ENCODE data around the gene GDPD2. TPM values are rescaled to one million over a fixed set of nuclear protein-coding genes. Genes with fewer than 3 reads are reported as not detected.

The GDPD2 gene
- total RNA-seq, 4 donors from 2014 or later = 0.21 TPM; not detected in 3

- Histone ChIP-seq H3K36me3 (no peaks in the 10 kb centered on the region), H3K9me3 (no peaks in the 10 kb centered on the region), H3K4me3 (no peak overlapping the region), H3K27me3 (peaks cover 2 to 14% of the 10 kb centered on the region in 2 donors), H3K4me1 (peaks cover 0 to 6% of the 10 kb centered on the region in 2 donors), H3K27ac (no peak overlapping the region)
- DNase-seq = no peak
- no peak for TF ChIP-seq CTCF (IDR thresholded peaks at IDR 0.05)
- intact Hi-C loops (cut with DNase I; ENCODE audit: low total_unique reads) = no loop called here
Measured at GRCh38 chrX:70444946-70445656, 22.0 kb downstream of the GDPD2 start.

GRCh38 chrX:70445951-70446350 lies 22.8 kb downstream of the GDPD2 start:
- Histone ChIP-seq H3K27me3 (peaks cover 2 to 14% of the 10 kb centered on the region in 2 donors), H3K4me3 (no peak overlapping the region), H3K36me3 (no peaks in the 10 kb centered on the region), H3K27ac (no peak overlapping the region), H3K4me1 (peaks cover 0 to 6% of the 10 kb centered on the region in 2 donors), H3K9me3 (no peaks in the 10 kb centered on the region)
- no peak for DNase-seq
- TF ChIP-seq POLR2A (IDR thresholded peaks at IDR 0.05) = no peak
- TF ChIP-seq CTCF (IDR thresholded peaks at IDR 0.05) = no peak
- intact Hi-C loops (cut with DNase I; ENCODE audit: low total_unique reads) = no loop called here

- Histone ChIP-seq H3K27me3 (peaks cover 2 to 14% of the 10 kb centered on the region in 2 donors), H3K27ac (no peak overlapping the region), H3K9me3 (no peaks in the 10 kb centered on the region), H3K36me3 (no peaks in the 10 kb centered on the region), H3K4me3 (no peak overlapping the region), H3K4me1 (peaks cover 0 to 6% of the 10 kb centered on the region in 2 donors)
- intact Hi-C loops (cut with DNase I; ENCODE audit: low total_unique reads) = no loop called here
- DNase-seq = no peak
- TF ChIP-seq POLR2A (IDR thresholded peaks at IDR 0.05) (no peak), CTCF (IDR thresholded peaks at IDR 0.05) (no peak)
Measured at GRCh38 chrX:70446380-70447350, 23.6 kb downstream of the GDPD2 start.

DNA sequence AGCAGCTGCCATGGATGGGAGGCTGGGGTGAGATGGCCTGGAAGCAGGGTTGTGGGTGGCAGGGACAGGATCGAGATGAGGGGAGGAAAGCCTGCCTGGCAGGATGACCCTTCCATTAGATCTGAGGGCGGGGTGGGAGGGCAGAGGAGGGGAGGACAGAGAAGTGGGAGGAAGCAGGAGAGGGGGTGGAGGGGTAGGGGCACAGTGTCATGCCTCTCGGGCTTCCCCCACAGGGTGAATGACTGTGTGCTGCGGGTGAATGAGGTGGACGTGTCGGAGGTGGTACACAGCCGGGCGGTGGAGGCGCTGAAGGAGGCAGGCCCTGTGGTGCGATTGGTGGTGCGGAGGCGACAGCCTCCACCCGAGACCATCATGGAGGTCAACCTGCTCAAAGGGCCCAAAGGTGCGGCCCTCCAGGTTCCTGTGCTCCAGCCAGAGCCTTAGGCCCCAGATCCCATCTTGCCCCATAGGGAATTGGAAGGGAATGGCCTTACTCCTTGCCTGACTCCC lies 26.4 kb downstream of the GDPD2 start:
- H3K4me1 ChIP-seq = peaks cover 0 to 6% of the 10 kb centered on the region in 2 donors
- H3K36me3 ChIP-seq = no peaks in the 10 kb centered on the region
- DNase-seq = no peak
- H3K27me3 ChIP-seq = peaks cover 0 to 2% of the 10 kb centered on the region in 2 donors
- H3K27ac ChIP-seq = no peak overlapping the region
- TF ChIP-seq POLR2A (IDR thresholded peaks at IDR 0.05) (no peak), CTCF (IDR thresholded peaks at IDR 0.05) (no peak)
- intact Hi-C loops (cut with DNase I; ENCODE audit: low total_unique reads) = no loop called here
- H3K9me3 ChIP-seq = no peaks in the 10 kb centered on the region
- H3K4me3 ChIP-seq = no peak overlapping the region
